ENCODE results near the gene EMC10. TPM values are rescaled to one million over a fixed set of nuclear protein-coding genes. Genes with fewer than 3 reads are reported as not detected.

Gene EMC10
- total RNA-seq, 1 donor from 2014 or later: 123 TPM

GRCh38 chr19:50506700-50507099, 30.4 kb downstream of the EMC10 start:
- no peak overlapping the region for H3K4me3 ChIP-seq (ENCODE audit: low read depth, low read length)
- no peak for TF ChIP-seq CTCF (conservative IDR thresholded peaks at IDR 0.05; ENCODE audit: low read depth, low read length)
- no peak for DNase-seq (ENCODE audit: low read depth)

- TF ChIP-seq CTCF (conservative IDR thresholded peaks at IDR 0.05; ENCODE audit: low read depth, low read length): no peak
- H3K4me3 ChIP-seq (ENCODE audit: low read depth, low read length): no peak overlapping the region
- no peak for DNase-seq (ENCODE audit: low read depth)
Observed at GRCh38 chr19:50507376-50507775, 31.1 kb downstream of the EMC10 start.

GRCh38 chr19:50508843-50509190, 32.5 kb downstream of the EMC10 start:
- TF ChIP-seq CTCF (conservative IDR thresholded peaks at IDR 0.05; ENCODE audit: low read depth, low read length): no peak
- DNase-seq (ENCODE audit: low read depth): no peak
- no peak overlapping the region for H3K4me3 ChIP-seq (ENCODE audit: low read depth, low read length)

GRCh38 chr19:50509366-50509765, 33.1 kb downstream of the EMC10 start:
- no peak overlapping the region for H3K4me3 ChIP-seq (ENCODE audit: low read depth, low read length)
- TF ChIP-seq CTCF (conservative IDR thresholded peaks at IDR 0.05; ENCODE audit: low read depth, low read length): no peak
- DNase-seq (ENCODE audit: low read depth): no peak

- H3K4me3 ChIP-seq (ENCODE audit: low read depth, low read length): peak overlapping the region; percentile 97
- no peak for DNase-seq (ENCODE audit: low read depth)
- no peak for TF ChIP-seq CTCF (conservative IDR thresholded peaks at IDR 0.05; ENCODE audit: low read depth, low read length)
Observed at GRCh38 chr19:50510121-50510670, 33.9 kb downstream of the EMC10 start.

- H3K4me3 ChIP-seq (ENCODE audit: low read depth, low read length): peak overlapping the region; percentile 97
Observed at GRCh38 chr19:50510700-50511068, 34.4 kb downstream of the EMC10 start.

More at GRCh38 chr19:50510700-50511068, 34.4 kb downstream of the EMC10 start:
- no peak for DNase-seq (ENCODE audit: low read depth)
- TF ChIP-seq CTCF (conservative IDR thresholded peaks at IDR 0.05; ENCODE audit: low read depth, low read length): no peak
